Activated T-helper 2 cell treated with anti-CD3 and anti-CD28 coated beads, Interferon-gamma antibody, Interleukin-2, Interleukin-4, amounts not matched to agents 10 μg/mL and 5 μg/mL and 100 μg/mL, durations not matched to agents 14 hours and 24 hours and 36 hours (primary cell): ENCODE results near the gene ADD1. TPM values are rescaled to one million over a fixed set of nuclear protein-coding genes. Genes with fewer than 3 reads are reported as not detected.

Experiments
- DNase-seq: peaks from one replicate; pipeline ENCODE4 v3.0.0; 2021; ENCODE audit warnings: low spot score
- H3K27ac Mint-ChIP-seq: one replicate; pipeline ENCODE4 v1.8.0; 2021; ENCODE audit warnings: mixed read lengths
- H3K27me3 Mint-ChIP-seq: one replicate; pipeline ENCODE4 v1.8.0; 2021; ENCODE audit warnings: low read depth, mixed read lengths
- H3K36me3 Mint-ChIP-seq: one replicate; pipeline ENCODE4 v1.8.0; 2021; ENCODE audit warnings: low read depth, mixed read lengths
- H3K4me1 Mint-ChIP-seq: one replicate; pipeline ENCODE4 v1.8.0; 2021; ENCODE audit warnings: low read depth, mixed read lengths
- H3K4me3 Mint-ChIP-seq: one replicate; pipeline ENCODE4 v1.8.0; 2021; ENCODE audit warnings: low read depth, mild to moderate bottlenecking, moderate library complexity, mixed read lengths
- H3K9me3 Mint-ChIP-seq: one replicate; pipeline ENCODE4 v1.8.0; 2021; ENCODE audit warnings: mixed read lengths
- intact Hi-C: fragments of 100-400 bp; cut with micrococcal nuclease; formaldehyde crosslinking; loops from one replicate; pipeline ENCODE4 v1.15.1; 2023
- total RNA-seq: library from RNA; stranded (reverse); gene quantifications from 2 replicates; pipeline ENCODE4 v1.2.3, GENCODE V29; 2022

The ADD1 gene, protein sequence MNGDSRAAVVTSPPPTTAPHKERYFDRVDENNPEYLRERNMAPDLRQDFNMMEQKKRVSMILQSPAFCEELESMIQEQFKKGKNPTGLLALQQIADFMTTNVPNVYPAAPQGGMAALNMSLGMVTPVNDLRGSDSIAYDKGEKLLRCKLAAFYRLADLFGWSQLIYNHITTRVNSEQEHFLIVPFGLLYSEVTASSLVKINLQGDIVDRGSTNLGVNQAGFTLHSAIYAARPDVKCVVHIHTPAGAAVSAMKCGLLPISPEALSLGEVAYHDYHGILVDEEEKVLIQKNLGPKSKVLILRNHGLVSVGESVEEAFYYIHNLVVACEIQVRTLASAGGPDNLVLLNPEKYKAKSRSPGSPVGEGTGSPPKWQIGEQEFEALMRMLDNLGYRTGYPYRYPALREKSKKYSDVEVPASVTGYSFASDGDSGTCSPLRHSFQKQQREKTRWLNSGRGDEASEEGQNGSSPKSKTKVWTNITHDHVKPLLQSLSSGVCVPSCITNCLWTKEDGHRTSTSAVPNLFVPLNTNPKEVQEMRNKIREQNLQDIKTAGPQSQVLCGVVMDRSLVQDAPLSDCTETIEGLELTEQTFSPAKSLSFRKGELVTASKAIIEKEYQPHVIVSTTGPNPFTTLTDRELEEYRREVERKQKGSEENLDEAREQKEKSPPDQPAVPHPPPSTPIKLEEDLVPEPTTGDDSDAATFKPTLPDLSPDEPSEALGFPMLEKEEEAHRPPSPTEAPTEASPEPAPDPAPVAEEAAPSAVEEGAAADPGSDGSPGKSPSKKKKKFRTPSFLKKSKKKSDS
- 240 and 242 TPM in 2 replicates for total RNA-seq

DNA sequence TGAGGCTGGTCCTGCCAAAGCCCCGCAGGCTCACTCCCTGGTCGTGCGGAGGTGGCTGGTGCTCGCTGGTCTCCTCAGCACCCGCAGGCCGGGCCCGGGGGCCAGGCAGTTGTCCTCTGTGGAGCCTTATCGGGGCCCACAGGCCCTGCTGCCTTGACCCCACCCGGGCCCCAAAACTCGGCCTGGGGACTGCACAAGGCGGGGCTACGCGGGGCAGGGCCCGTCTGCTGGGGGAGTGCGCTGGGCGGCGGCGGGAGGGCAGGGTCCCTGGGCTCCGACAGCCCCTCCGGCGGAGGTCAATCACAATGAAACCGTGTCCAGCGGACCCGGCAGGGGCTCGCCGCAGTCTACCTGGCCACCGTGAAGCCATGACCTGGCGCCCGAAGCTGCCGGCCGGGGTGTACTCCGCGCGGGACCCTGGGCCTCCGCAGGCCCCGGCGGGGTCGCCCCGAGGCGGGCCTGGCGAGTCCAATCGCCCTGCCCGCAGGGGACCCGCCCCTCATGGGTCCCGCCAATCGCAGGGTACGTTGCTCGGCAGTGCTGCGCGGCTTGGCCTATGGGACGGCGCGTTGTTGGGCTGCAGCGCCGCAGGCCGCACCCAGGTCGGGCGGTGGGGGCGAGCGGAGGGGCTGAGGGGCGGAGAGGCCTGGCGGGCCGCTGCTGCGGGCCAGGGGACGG, at the start of gene ADD1:
Gene ADD1, plus strand, starts transcription at position 582 of the 678 bp plus-strand sequence. CDS start 32,072 bp downstream, outside the sequence.
- peak; percentile 95 for DNase-seq
- Mint-ChIP-seq H3K36me3 (peaks cover 43% of the 10 kb centered on the region), H3K4me3 (peak within 1 kb of the TSS; percentile 89), H3K4me1 (peaks cover 36% of the 10 kb centered on the region), H3K9me3 (peaks cover 8% of the 10 kb centered on the region), H3K27ac (peak within 1 kb of the TSS; percentile 82), H3K27me3 (no peaks in the 10 kb centered on the region)
- intact Hi-C loops = loop anchor here (2.0 to 5.0 kb wide), 2 partner anchors 87 to 94 kb away; partner anchors contain the start of gene TNIP2

DNA sequence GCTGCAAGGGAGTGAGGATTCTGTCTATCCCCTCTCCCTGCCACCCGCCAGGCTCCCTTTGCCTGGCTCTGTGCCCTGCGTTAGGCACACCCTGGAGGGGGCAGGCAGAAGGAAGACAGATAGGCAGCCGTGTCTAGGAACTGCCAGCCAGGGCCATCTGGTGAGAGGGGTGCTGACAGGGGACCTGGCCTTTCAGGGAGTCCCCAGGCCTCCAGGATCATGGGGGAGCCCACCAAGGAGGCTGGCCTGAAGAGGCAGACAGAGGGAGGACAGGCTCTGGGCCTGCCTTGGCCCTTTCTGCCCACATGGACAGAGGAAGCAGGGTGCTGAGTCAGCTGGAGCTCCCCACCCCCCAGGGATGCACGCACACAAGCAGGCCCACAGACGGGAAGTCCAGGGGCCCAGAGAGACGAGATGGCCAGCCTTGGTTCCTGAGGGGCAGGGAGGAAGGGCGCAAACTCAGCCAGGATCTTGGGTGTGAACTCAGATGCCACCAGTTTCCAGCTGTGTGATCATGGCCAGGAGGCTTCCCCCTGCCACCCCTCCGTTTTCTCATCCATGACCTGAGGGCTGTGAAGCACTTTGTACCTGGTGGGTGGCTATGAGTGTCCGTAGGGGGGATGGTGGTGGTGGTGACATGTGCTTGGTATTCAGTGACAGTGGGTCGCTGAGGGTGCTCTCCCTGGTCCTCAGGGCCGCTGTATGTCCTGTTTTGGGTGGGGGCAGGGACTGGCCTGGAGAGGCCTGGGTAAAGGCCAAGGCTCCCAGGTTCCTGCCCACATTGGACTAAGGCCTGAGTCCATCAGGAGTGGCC, 49.0 kb upstream of the ADD1 start:
- H3K4me3 Mint-ChIP-seq = peak overlapping the region; percentile 85
- no peaks in the 10 kb centered on the region for H3K36me3 Mint-ChIP-seq
- H3K27ac Mint-ChIP-seq = no peak overlapping the region
- DNase-seq = no peak
- no peaks in the 10 kb centered on the region for H3K9me3 Mint-ChIP-seq
- no peaks in the 10 kb centered on the region for H3K27me3 Mint-ChIP-seq
- intact Hi-C loops = no loop called here
- peaks cover 41% of the 10 kb centered on the region for H3K4me1 Mint-ChIP-seq

DNA sequence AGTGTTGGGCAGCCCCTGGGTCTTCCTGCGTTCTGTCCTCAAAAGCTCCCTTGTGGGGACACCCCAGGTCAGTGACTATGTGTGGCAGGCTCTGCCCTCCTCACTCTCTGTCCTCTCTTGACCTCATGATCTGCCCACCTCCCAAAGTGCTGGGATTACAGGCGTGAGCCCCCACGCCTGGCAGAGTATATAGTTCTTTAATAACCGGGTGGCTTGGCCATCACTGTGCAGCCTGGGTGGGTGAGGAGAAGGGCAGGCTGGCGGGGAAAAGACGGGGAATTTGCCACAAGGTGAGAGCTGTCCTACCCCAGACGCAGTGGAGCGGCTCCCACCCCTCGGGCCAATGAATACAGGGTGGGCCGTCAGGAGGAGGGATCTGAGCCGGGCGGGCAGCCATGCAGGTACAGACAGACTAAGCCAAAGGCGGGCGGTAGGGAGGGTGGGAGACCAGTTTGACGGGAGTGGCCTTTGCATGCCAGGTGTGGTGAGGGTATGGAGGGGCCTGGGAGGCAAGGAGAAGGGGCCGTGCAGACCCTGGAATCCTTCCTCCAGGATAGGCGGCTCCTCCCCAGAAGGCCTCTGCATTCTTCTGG, 48.2 kb upstream of the ADD1 start:
- H3K4me3 Mint-ChIP-seq = no peak overlapping the region

DNA sequence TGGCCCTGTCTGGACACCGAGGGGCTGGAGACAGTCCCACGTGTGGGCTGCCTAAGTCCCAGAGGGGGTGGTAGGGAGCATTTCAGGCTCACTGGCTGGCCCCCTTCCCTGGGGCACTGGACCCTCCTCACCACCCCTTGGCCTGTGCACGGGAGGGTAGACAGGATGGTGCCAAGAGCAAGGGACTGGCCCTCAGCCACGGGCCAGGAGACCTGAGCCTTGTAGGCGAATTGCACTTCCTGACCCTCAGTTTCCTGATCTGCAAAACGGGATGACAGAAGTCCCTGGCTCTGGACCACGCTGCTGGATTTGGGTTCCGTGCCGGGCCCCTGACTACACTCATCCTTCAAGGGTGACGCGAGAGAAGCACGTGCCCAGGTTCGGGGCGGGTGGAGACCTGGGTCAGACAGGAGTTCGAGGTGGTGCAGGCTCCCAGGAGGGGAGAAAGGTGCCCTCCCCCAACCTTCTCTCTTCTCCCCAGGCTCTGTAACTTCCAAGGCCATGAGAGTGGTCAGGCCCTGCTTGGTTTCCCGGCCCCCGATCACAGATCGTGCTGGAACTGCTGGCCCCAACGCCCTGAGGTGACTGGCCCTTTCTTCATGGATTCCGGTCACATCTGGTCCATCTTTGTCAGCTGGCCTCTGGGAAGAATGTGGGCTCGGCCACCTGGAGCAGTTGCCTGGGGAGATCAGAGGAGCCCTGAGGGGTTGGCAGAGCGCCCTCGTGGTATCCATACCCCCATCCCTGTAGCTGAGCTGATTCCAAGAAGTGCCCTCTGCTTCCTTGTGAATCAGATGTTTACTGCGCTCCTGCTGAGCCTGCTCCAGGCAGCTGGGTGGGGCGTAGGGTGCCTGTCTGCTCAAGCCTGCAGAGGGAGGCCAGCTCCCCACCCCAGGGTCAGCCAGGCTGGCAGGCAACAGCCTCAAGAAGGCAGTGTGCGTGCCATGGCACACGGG, 47.5 kb upstream of the ADD1 start:
- Mint-ChIP-seq H3K4me1 (peaks cover 47% of the 10 kb centered on the region), H3K9me3 (no peaks in the 10 kb centered on the region), H3K27me3 (no peaks in the 10 kb centered on the region), H3K36me3 (no peaks in the 10 kb centered on the region), H3K4me3 (no peak overlapping the region), H3K27ac (no peak overlapping the region)
- DNase-seq = no peak
- intact Hi-C loops = no loop called here

More for the DNA sequence above, 48.2 kb upstream of the ADD1 start:
- Mint-ChIP-seq H3K9me3 (no peaks in the 10 kb centered on the region), H3K36me3 (no peaks in the 10 kb centered on the region), H3K27ac (no peak overlapping the region), H3K4me1 (peaks cover 44% of the 10 kb centered on the region), H3K27me3 (no peaks in the 10 kb centered on the region)
- intact Hi-C loops = no loop called here
- DNase-seq = no peak

DNA sequence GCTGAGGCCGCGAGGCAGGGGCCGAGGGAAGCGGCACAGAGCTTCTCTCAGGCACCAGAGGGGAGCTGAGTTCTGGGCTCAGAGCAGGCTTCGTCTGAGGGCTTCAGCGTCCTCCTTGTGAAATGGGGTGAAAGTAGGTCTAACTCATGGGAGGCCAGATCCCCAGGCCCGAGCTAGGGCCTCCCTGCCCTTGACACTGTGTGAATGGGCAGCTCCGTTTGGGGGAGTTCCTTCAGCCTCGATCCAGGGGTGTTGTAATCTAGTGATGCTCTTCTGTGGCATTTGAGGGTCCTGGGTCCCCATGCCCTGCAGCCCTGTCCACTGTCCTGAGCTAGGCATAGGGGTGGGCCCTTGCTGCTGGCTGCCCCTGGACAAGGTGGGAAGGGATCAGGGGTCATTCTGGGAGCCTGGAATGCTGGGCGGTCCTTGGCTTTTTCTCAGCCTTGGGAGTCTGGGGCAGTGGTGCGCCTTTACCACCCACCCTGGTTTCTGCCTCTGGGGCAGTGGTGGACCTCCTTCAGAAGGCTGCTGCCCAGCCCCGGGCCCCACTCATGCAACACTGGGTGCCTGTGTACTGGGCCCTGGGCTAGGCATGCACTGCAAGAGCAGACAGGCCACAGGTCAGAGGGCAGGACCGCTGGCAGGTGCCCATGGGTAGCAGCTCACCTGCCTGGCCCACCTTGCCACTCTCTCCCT, 46.6 kb upstream of the ADD1 start:
- intact Hi-C loops = no loop called here
- H3K4me1 Mint-ChIP-seq = peaks cover 51% of the 10 kb centered on the region
- no peak overlapping the region for H3K4me3 Mint-ChIP-seq
- no peaks in the 10 kb centered on the region for H3K36me3 Mint-ChIP-seq
- DNase-seq = no peak
- H3K9me3 Mint-ChIP-seq = no peaks in the 10 kb centered on the region
- H3K27me3 Mint-ChIP-seq = no peaks in the 10 kb centered on the region
- H3K27ac Mint-ChIP-seq = no peak overlapping the region

DNA sequence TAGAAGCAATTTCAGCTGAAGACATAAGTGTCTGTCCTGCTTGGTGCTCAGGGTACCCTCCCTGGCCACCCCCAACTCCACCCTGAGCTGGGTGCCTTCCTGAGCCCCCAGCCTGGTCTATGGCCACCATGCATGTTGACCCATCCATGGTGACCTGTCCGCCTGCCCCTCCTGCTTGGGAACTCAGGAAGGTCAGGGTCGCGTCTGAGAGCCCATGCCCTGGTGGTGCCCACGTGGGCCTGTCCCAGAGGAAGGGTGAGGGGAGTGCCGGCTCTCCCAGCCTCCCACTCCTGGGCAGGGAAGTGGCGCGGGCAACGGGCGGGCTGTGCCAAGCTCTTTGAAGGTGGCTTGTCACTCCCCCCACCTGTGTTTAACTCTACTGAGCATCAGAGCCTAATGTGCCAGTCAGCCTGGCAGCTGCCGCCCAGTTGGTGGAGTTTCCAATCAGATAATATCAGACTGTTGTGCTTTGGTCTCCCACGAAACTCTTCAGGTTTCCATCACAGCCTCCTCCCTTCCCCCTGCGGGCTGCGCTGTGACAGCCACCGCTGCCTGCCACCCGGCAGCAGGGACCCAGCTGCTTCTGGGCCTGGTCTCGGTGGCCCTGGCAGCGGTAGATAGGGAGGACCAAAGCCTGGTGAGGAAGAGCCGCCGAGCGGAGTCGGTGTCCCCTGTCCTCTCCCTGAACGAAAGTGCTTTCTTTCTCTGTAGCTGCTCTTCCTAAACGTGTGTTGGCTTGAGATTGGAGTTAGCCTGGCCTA, 45.9 kb upstream of the ADD1 start:
- peaks cover 51% of the 10 kb centered on the region for H3K4me1 Mint-ChIP-seq
- no peaks in the 10 kb centered on the region for H3K9me3 Mint-ChIP-seq
- H3K27me3 Mint-ChIP-seq = no peaks in the 10 kb centered on the region
- intact Hi-C loops = loop anchor here (1.0 to 2.0 kb wide), 4 partner anchors 15 to 139 kb away; no protein-coding TSS in a partner anchor
- H3K36me3 Mint-ChIP-seq = no peaks in the 10 kb centered on the region
- peak; percentile 46 for DNase-seq
- H3K4me3 Mint-ChIP-seq = peak overlapping the region; percentile 79
- H3K27ac Mint-ChIP-seq = peak overlapping the region; percentile 87

DNA sequence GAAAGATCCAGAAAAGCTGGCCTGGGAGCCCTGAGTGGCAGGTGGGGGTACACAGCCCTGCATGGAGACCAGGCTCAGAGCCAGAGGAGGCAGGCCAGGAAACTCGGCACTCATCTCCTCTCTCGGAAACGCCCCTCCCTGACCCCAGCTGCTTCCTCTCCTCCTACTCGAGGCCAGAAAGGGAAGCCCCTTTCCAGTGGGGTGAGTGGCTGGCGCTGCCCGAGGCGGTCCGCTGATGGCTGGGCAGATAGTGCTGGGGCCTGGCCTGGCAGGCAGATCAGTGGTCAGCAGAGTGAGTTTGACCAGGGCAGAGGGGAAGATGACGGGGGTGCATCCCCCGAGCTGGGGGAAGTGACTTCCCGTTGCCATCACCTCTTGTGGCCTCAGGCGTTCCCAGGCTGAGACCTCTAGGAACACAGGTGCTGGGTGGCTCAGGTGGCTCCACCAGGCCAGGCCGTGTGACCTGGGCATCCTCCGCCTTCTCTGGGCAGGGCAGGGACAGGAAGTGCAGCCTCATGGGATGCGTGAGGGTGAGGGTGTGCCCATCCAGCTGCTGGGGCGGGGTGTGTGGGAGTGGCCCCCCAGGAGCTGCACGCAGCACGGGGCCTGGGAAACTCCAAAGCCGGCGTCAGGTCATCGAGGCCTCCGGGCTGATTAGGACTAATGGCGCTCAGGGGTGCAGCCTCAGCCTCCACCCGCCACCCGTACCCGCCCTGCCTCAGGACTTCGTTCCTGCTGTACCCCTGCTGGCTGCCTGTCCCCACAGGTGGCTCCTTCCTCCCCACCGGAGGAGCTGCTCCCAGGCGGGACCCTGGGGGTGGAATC, 45.0 kb upstream of the ADD1 start:
- H3K36me3 Mint-ChIP-seq = no peaks in the 10 kb centered on the region
- H3K4me1 Mint-ChIP-seq = peaks cover 51% of the 10 kb centered on the region
- H3K9me3 Mint-ChIP-seq = no peaks in the 10 kb centered on the region
- peak; percentile 35 for DNase-seq
- H3K27ac Mint-ChIP-seq = peak overlapping the region; percentile 87
- intact Hi-C loops = loop anchor here (1.0 to 2.0 kb wide), 4 partner anchors 14 to 138 kb away; no protein-coding TSS in a partner anchor
- H3K4me3 Mint-ChIP-seq = peak overlapping the region; percentile 79
- H3K27me3 Mint-ChIP-seq = no peaks in the 10 kb centered on the region

DNA sequence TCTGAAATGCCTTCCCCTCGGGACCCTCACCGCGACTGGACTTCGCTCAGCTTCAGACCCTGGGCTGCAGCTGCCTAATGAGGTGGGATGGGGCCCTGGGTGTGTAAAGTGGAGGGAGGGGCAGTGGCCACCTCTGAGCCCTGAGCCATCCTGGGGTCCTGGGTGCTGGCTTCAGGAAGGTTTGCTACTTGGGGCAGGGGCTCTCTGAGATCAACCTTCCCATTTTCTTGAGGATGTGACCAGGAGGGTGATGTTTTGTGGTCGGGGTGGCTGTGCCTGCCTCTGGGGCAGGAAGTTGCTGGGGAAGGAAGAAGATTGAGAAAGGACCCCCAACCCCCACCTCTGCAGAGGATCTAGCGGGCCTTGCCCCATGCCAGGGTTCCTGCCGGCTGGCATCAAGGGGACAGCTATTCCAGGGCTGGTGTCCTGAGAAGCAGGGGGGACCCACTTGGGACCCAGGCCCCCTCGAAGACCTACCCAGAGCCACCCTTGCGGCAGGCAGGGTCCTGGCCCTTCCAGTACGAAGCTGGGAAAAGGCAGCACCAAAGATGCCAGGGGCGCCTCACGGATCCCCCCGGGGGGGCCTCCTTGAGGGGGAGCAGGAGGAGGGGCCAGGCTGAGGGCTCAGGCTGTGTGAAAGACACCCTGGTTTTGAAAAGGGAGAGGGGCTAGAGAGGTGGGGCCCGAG, 44.3 kb upstream of the ADD1 start:
- H3K27me3 Mint-ChIP-seq = no peaks in the 10 kb centered on the region
- no peaks in the 10 kb centered on the region for H3K36me3 Mint-ChIP-seq
- no peak for DNase-seq
- H3K9me3 Mint-ChIP-seq = no peaks in the 10 kb centered on the region
- peak overlapping the region; percentile 79 for H3K4me3 Mint-ChIP-seq
- intact Hi-C loops = loop anchor here (2.0 kb wide), 2 partner anchors 35 to 53 kb away; no protein-coding TSS in a partner anchor
- peaks cover 44% of the 10 kb centered on the region for H3K4me1 Mint-ChIP-seq
- peak overlapping the region; percentile 73 for H3K27ac Mint-ChIP-seq

DNA sequence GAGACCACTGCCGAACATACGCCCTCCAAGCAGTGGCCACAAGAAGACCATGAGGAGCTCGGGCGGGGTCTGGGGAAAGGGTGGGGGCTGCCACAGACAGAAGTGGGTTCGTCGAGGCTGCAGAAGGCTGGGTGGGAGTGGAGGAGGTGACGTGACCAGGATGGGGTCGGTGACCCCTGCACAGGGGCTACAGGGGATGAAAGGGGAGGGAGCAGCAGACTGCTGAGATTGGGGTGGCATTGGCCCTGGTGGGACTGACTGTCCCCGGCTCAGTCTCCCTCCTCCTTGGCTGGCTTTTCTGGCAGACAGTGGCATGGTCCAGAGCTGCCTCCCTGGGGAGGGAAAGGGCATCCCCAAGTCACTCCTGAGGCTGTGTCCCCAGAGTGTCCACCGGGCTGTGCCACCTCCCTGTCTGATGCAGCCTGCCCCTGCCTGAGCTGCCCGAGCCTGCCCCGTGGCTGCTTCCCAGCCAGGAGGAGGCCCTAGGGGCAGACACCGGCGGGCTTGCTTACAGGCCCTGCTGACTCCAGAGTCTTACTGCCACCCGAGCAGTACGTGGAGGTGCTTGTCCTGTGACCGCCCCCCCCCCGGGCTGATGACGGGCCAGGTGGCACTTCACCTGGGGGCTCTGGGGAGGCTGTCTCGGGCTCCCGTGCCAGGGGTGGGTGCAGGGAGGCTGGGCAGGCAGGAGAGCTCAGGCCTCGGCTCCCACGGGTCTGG, 43.5 kb upstream of the ADD1 start:
- H3K27ac Mint-ChIP-seq = no peak overlapping the region
- peak overlapping the region; percentile 67 for H3K4me3 Mint-ChIP-seq
- no peaks in the 10 kb centered on the region for H3K36me3 Mint-ChIP-seq
- intact Hi-C loops = loop anchor here (2.0 kb wide), 2 partner anchors 35 to 53 kb away; no protein-coding TSS in a partner anchor
- H3K4me1 Mint-ChIP-seq = peaks cover 37% of the 10 kb centered on the region
- no peak for DNase-seq
- no peaks in the 10 kb centered on the region for H3K9me3 Mint-ChIP-seq
- H3K27me3 Mint-ChIP-seq = no peaks in the 10 kb centered on the region
